DND-41 (cell line): ENCODE measurements around the gene INPP5F.

Source experiments
- ATAC-seq: fragments of 200-7000 bp; cut with Tn5 transposase; 3 replicates; pipeline ENCODE4 v1.9.1; 2021; ENCODE audit warnings: low read depth; ENCODE audit not compliant: insufficient read depth
- DNase-seq: peaks from one replicate; pipeline ENCODE4 v3.0.0-alpha.2; 2020
- H2AFZ ChIP-seq: 2 replicates; pipeline ENCODE4 v1.6.0; 2012; ENCODE audit warnings: low read depth, low read length
- H3K27ac ChIP-seq: 2 replicates; pipeline ENCODE4 v1.5.1; 2012; ENCODE audit warnings: low read length, inconsistent platforms
- H3K27me3 ChIP-seq: fragments of 200-600 bp; sonication (generic); 2 replicates; pipeline ENCODE4 v1.6.0; 2012; ENCODE audit warnings: low read length, mild to moderate bottlenecking, inconsistent platforms; ENCODE audit not compliant: insufficient read depth, poor library complexity
- H3K36me3 ChIP-seq: 2 replicates; pipeline ENCODE4 v1.5.1; 2012; ENCODE audit warnings: low read length, inconsistent platforms; ENCODE audit not compliant: insufficient read depth
- H3K4me1 ChIP-seq: 2 replicates; pipeline ENCODE4 v1.5.1; 2012; ENCODE audit warnings: mild to moderate bottlenecking, low read length; ENCODE audit not compliant: insufficient read depth
- H3K4me2 ChIP-seq: 2 replicates; pipeline ENCODE4 v1.6.0; 2012; ENCODE audit warnings: mild to moderate bottlenecking, moderate library complexity, low read length, inconsistent platforms; ENCODE audit not compliant: insufficient read depth
- H3K4me3 ChIP-seq, 2 experiments: fragments of 200-600 bp in 1 of 2; shearing (Covaris generic) in 1 of 2; 2 replicates each; pipeline ENCODE4 v1.5.1; 2012 to 2016; ENCODE audit warnings: inconsistent platforms in 2 of 2, low read length in 2 of 2, mild to moderate bottlenecking in 2 of 2, low read depth in 1 of 2, moderate library complexity in 1 of 2
- H3K79me2 ChIP-seq: 2 replicates; pipeline ENCODE4 v1.6.0; 2012; ENCODE audit warnings: low read length, inconsistent platforms; ENCODE audit not compliant: insufficient read depth
- H3K9ac ChIP-seq: 2 replicates; pipeline ENCODE4 v1.6.0; 2012; ENCODE audit warnings: low read depth, mild to moderate bottlenecking, inconsistent platforms, low read length, moderate library complexity
- H3K9me3 ChIP-seq: 2 replicates; pipeline ENCODE4 v1.5.1; 2012; ENCODE audit warnings: low read length, moderate library complexity, mild to moderate bottlenecking, inconsistent platforms; ENCODE audit not compliant: insufficient read depth, severe bottlenecking
- H4K20me1 ChIP-seq: 2 replicates; pipeline ENCODE4 v1.6.0; 2012; ENCODE audit warnings: low read length; ENCODE audit not compliant: insufficient read depth
- EZH2 ChIP-seq: IDR thresholded peaks from 3 replicates; pipeline ENCODE4 v1.6.1; 2012; ENCODE audit warnings: borderline replicate concordance, low read depth, mild to moderate bottlenecking, moderate library complexity, low read length, inconsistent platforms; ENCODE audit not compliant: severe bottlenecking
- TF ChIP-seq, protein P1 (sequence below): IDR thresholded peaks from 2 replicates; pipeline ENCODE4 v1.5.1; 2012; ENCODE audit warnings: borderline replicate concordance, low read length, moderate library complexity, mild to moderate bottlenecking; ENCODE audit not compliant: poor library complexity, severe bottlenecking; ENCODE audit errors: extremely low read depth

Gene INPP5F

DNA sequence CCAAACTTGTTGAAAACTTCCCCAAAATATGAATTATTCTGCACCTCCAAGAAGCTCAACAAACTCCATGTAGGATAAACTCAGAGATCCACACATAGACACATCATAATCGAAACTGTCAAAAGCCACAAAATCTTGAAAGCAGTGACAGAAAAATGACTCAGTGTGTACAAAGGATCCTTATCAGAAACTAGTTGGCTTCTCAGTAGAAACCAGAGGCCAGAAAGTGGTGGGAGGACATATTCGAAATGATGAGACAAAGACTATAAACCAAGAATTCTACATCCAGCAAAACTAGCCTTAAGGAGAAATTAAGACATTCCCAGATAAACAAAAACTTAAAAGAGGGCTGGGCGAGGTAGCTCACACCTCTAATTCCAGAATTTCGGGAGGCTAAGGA is 108.3 kb downstream of the INPP5F start:
- no peak for ATAC-seq
- TF ChIP-seq, protein P1, sequence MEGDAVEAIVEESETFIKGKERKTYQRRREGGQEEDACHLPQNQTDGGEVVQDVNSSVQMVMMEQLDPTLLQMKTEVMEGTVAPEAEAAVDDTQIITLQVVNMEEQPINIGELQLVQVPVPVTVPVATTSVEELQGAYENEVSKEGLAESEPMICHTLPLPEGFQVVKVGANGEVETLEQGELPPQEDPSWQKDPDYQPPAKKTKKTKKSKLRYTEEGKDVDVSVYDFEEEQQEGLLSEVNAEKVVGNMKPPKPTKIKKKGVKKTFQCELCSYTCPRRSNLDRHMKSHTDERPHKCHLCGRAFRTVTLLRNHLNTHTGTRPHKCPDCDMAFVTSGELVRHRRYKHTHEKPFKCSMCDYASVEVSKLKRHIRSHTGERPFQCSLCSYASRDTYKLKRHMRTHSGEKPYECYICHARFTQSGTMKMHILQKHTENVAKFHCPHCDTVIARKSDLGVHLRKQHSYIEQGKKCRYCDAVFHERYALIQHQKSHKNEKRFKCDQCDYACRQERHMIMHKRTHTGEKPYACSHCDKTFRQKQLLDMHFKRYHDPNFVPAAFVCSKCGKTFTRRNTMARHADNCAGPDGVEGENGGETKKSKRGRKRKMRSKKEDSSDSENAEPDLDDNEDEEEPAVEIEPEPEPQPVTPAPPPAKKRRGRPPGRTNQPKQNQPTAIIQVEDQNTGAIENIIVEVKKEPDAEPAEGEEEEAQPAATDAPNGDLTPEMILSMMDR = no peak
- TF ChIP-seq EZH2 = no peak
- no peak overlapping the region for H3K4me2 ChIP-seq

DNA sequence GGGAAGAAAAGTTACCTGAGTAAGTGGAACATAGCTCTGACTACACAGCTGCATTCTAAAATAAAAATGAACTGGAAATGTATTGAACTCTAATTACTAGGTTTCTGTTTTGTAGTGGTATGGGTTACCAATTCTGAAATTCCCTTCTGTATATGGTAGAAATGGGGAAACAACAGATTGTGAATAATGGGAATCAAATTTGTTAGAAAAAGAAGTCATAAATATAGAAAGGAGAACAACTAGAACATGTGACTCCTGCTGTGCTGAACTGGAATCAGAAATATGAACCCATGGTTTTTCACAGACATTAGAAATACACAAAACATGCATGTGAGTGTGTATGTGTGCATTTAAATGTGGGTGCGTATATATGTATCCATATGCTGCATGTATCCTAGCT is 119.8 kb downstream of the INPP5F start:
- Histone ChIP-seq H3K9ac (no peak overlapping the region), H3K27me3 (no peaks in the 10 kb centered on the region), H3K36me3 (peaks cover 92% of the 10 kb centered on the region), H4K20me1 (0 out of 2 replicates have a peak, but pooled peaks cover 9% of the 10 kb centered on the region), H3K4me1 (no peaks in the 10 kb centered on the region), H3K9me3 (no peaks in the 10 kb centered on the region), H3K4me2 (no peak overlapping the region), H3K27ac (no peak overlapping the region), H3K79me2 (peaks cover 3% of the 10 kb centered on the region; the same call in 1 of the 2 replicates), H2AFZ (no peak overlapping the region), H3K4me3 (no peak overlapping the region)
- DNase-seq = no peak
- no peak for ATAC-seq
- no peak for TF ChIP-seq EZH2
- TF ChIP-seq, protein P1 = no peak

More for the DNA sequence above, 108.3 kb downstream of the INPP5F start:
- Histone ChIP-seq H4K20me1 (0 out of 2 replicates have a peak, but pooled peaks cover 6% of the 10 kb centered on the region), H3K79me2 (no peaks in the 10 kb centered on the region), H2AFZ (no peak overlapping the region), H3K9ac (no peak overlapping the region), H3K27ac (no peak overlapping the region), H3K9me3 (no peaks in the 10 kb centered on the region), H3K4me1 (no peaks in the 10 kb centered on the region), H3K4me3 (no peak overlapping the region), H3K36me3 (peaks cover 95% of the 10 kb centered on the region), H3K27me3 (no peaks in the 10 kb centered on the region)
- no peak for DNase-seq

DNA sequence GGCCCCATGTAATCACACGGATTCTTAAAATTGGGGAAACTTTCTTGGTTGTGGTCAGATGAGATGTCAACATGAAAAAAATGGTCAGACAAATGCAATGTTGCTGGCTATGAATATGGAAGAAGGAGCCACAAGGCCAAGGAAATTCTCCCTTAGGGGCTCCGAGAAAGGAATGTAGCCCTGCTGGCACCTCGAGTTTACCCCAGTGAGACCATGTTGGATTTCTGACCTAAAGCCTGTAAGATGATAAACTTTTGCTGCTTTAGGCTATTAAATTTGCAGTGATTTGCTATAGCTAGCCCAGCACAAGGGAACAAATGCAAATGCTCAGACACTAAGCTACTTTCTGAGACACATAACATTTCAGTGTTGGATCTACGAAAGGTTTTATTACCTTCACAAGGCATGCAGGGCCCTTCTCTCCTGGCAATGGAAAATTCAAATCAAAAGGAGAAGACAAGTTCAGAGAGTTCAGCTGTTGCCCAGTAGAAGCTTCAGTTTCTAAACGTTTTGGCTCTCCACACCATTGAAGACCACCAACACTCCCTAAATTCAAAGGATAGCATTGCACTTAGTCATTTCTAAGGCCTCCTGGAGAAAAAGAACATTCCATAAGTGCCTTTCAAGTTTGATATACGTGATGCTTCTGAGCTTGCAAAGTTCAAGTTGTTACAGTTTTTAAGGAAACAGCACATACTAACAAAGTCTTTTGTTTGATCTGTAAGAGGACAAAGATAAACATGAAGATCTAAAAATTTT is 123.4 kb downstream of the INPP5F start:
- no peaks in the 10 kb centered on the region for H3K27me3 ChIP-seq
- H3K27ac ChIP-seq = no peak overlapping the region
- DNase-seq = no peak
- ATAC-seq = no peak
- H3K36me3 ChIP-seq = peaks cover 93% of the 10 kb centered on the region
- H4K20me1 ChIP-seq = peaks cover 11% of the 10 kb centered on the region; the same call in 1 of the 2 replicates
- peaks cover 14% of the 10 kb centered on the region for H3K79me2 ChIP-seq
- H3K9ac ChIP-seq = no peak overlapping the region
- H3K4me2 ChIP-seq = no peak overlapping the region
- H3K4me3 ChIP-seq = no peak overlapping the region
- H3K4me1 ChIP-seq = no peaks in the 10 kb centered on the region
- no peak for TF ChIP-seq EZH2
- TF ChIP-seq, protein P1 = no peak
- no peaks in the 10 kb centered on the region for H3K9me3 ChIP-seq
- H2AFZ ChIP-seq = no peak overlapping the region
